Endothelial cell (in vitro differentiated cells): ENCODE results near the gene SLC35F5. TPM values are rescaled to one million over a fixed set of nuclear protein-coding genes. Genes with fewer than 3 reads are reported as not detected.
"Not testable (repeated sequence)": the region's sequence is repeated elsewhere in the genome, so short reads cannot be mapped to it uniquely, and the experiment has no call there.

Source experiments
- DNase-seq: peaks from one replicate; pipeline ENCODE4 v3.0.0; 2021; ENCODE audit warnings: low spot score
- H3K27ac Mint-ChIP-seq: one replicate; pipeline ENCODE4 v1.8.0; 2021; ENCODE audit warnings: mixed read lengths, inconsistent platforms; ENCODE audit not compliant: unreplicated experiment
- H3K27me3 Mint-ChIP-seq: one replicate; pipeline ENCODE4 v1.8.0; 2021; ENCODE audit warnings: mild to moderate bottlenecking, moderate library complexity, mixed read lengths, inconsistent platforms; ENCODE audit not compliant: unreplicated experiment
- H3K36me3 Mint-ChIP-seq: one replicate; pipeline ENCODE4 v1.8.0; 2021; ENCODE audit warnings: mild to moderate bottlenecking, low read depth, mixed read lengths, inconsistent platforms; ENCODE audit not compliant: unreplicated experiment
- H3K4me1 Mint-ChIP-seq: one replicate; pipeline ENCODE4 v1.8.0; 2021; ENCODE audit warnings: mild to moderate bottlenecking, mixed read lengths, inconsistent platforms; ENCODE audit not compliant: unreplicated experiment
- H3K4me3 Mint-ChIP-seq: one replicate; pipeline ENCODE4 v1.8.0; 2021; ENCODE audit warnings: mild to moderate bottlenecking, mixed read lengths, inconsistent platforms; ENCODE audit not compliant: unreplicated experiment
- H3K9me3 Mint-ChIP-seq: one replicate; pipeline ENCODE4 v1.8.0; 2021; ENCODE audit warnings: mixed read lengths, inconsistent platforms; ENCODE audit not compliant: unreplicated experiment
- total RNA-seq: library from RNA; stranded (reverse); fragmentation: NEBNext Ultra II Directional; extraction: Animal tissue kit (Norgen Biotek cat#: 25700); gene quantifications from one replicate; pipeline ENCODE4 v1.2.1, GENCODE V29; 2021; ENCODE audit not compliant: unreplicated experiment
- TF ChIP-seq, protein P1 (sequence below): fragments of 200-600 bp; sonication (generic); IDR thresholded peaks from one replicate; pipeline ENCODE4 v1.5.0; 2021; ENCODE audit warnings: antibody characterized with exemption; ENCODE audit not compliant: unreplicated experiment

SLC35F5 gene
- total RNA-seq, 1 donor from 2014 or later, result 34.4 TPM

GRCh38 chr2:113705982-113706523, 50.4 kb downstream of the SLC35F5 start:
- Mint-ChIP-seq H3K27ac (no peak overlapping the region), H3K4me1 (no peaks in the 10 kb centered on the region), H3K36me3 (peaks cover 11% of the 10 kb centered on the region), H3K4me3 (no peak overlapping the region), H3K27me3 (no peaks in the 10 kb centered on the region), H3K9me3 (no peaks in the 10 kb centered on the region)
- TF ChIP-seq, protein P1, sequence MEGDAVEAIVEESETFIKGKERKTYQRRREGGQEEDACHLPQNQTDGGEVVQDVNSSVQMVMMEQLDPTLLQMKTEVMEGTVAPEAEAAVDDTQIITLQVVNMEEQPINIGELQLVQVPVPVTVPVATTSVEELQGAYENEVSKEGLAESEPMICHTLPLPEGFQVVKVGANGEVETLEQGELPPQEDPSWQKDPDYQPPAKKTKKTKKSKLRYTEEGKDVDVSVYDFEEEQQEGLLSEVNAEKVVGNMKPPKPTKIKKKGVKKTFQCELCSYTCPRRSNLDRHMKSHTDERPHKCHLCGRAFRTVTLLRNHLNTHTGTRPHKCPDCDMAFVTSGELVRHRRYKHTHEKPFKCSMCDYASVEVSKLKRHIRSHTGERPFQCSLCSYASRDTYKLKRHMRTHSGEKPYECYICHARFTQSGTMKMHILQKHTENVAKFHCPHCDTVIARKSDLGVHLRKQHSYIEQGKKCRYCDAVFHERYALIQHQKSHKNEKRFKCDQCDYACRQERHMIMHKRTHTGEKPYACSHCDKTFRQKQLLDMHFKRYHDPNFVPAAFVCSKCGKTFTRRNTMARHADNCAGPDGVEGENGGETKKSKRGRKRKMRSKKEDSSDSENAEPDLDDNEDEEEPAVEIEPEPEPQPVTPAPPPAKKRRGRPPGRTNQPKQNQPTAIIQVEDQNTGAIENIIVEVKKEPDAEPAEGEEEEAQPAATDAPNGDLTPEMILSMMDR, result no peak
- DNase-seq, result no peak

GRCh38 chr2:113704300-113704993, 52.0 kb downstream of the SLC35F5 start:
- H3K36me3 Mint-ChIP-seq, result peaks cover 11% of the 10 kb centered on the region
- H3K9me3 Mint-ChIP-seq, H3K27me3 Mint-ChIP-seq, H3K27ac Mint-ChIP-seq, DNase-seq, H3K4me3 Mint-ChIP-seq, H3K4me1 Mint-ChIP-seq: not testable (repeated sequence)

GRCh38 chr2:113703386-113704299, 52.8 kb downstream of the SLC35F5 start:
- Mint-ChIP-seq H3K27ac (no peak overlapping the region), H3K4me3 (no peak overlapping the region), H3K36me3 (peaks cover 11% of the 10 kb centered on the region), H3K27me3 (no peaks in the 10 kb centered on the region), H3K9me3 (no peaks in the 10 kb centered on the region), H3K4me1 (peaks cover 5% of the 10 kb centered on the region)
- no peak for DNase-seq
- TF ChIP-seq, protein P1, result no peak

GRCh38 chr2:113700186-113700841, 56.1 kb downstream of the SLC35F5 start:
- Mint-ChIP-seq H3K4me3 (no peak overlapping the region), H3K9me3 (no peaks in the 10 kb centered on the region), H3K4me1 (peaks cover 5% of the 10 kb centered on the region), H3K27me3 (no peaks in the 10 kb centered on the region), H3K27ac (no peak overlapping the region), H3K36me3 (peaks cover 10% of the 10 kb centered on the region)
- DNase-seq, result no peak
- TF ChIP-seq, protein P1, result no peak

GRCh38 chr2:113698892-113699447, 57.5 kb downstream of the SLC35F5 start:
- TF ChIP-seq, protein P1, result no peak
- H3K27ac Mint-ChIP-seq, result no peak overlapping the region
- peaks cover 10% of the 10 kb centered on the region for H3K4me1 Mint-ChIP-seq

GRCh38 chr2:113698251-113698650, 58.2 kb downstream of the SLC35F5 start:
- H3K27ac Mint-ChIP-seq, DNase-seq, H3K36me3 Mint-ChIP-seq, H3K27me3 Mint-ChIP-seq, H3K9me3 Mint-ChIP-seq, H3K4me3 Mint-ChIP-seq: not testable (repeated sequence)
- peaks cover 15% of the 10 kb centered on the region for H3K4me1 Mint-ChIP-seq

More at GRCh38 chr2:113698892-113699447, 57.5 kb downstream of the SLC35F5 start:
- DNase-seq, result no peak
- Mint-ChIP-seq H3K27me3 (no peaks in the 10 kb centered on the region), H3K36me3 (peaks cover 7% of the 10 kb centered on the region), H3K9me3 (no peaks in the 10 kb centered on the region), H3K4me3 (no peak overlapping the region)
